C1 segment of cervical spinal cord (tissue), 14 donors: ENCODE measurements around the gene LRRC18.
A peak's percentile ranks its signal among the peaks of the same experiment; 100 is the strongest.

ENCODE experiments used
- DNase-seq, 14 donors: peaks; one replicate each; lab custom pipeline; 2025; lab: John Stamatoyannopoulos, UW

The LRRC18 gene

DNA sequence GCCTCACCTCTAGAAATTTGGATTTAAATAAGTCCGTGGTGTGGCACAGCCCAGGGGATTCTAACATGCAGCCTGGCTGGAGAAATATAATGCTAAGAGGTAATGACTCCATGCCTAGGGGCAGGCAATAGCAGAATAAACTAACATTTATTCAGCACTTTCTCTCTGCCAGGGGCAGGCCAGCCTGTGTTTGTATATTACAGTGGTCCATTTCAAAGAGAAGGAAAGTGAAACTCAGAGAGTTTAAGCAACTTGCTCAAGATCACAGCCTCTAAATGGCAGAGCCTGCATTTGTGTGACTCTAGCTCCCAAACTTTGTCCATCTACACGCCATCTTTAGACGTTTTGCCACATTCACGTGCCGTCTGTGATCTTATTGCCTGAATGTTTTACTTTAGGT, 6.7 kb upstream of the LRRC18 start:
- DNase-seq, result no peak

DNA sequence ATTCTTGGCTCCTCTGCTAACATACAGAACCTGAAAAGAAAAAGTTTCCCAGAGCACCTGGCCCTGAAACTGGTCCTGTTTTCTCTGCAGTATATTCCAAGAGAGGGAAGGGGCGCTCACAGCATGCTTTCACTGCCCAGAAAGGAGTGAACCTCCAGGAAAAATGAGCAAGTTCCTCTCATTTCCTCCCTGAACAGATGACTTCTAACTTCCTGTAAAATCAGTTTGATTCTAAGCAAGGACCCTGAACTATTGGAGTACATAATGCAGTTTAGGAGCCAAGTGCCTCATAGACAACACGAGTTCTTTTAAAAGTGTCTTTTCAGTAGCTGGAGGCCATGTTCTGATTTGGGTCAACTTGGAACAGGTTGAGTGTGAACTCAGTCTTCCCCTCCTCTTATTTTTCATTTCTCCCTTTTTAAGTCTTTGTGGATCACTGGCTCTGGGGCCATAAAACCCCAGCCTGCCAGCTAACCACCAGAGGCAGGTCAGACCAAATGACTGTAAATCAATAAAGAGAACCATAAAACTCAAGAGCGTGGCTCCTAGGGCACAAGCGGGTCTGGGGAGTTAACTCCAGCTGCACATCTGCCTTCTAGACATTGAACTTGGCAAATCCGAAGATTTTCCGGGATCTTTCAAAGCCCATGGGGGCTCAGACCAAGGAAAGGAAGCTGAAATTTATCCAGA, 5.9 kb upstream of the LRRC18 start:
- DNase-seq, result no peak

DNA sequence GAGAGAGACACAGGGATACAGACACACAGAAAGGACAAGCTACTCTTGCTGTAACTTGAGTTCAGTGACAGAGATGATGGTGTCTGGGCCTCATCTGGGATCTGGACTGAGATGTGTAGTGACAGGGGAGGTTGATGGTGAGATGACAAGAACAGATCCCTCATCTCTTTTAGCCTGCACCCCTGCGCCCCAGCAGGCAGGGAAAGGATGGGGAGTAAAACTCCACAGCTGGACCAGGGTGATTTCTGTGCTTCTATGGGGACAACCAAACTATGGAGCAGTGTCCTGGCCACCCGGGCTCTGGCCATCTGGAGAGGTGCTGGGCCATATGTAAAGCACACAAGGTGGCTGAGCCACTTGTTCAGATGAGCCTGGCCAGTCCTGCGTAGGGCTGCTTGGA, 4.5 kb upstream of the LRRC18 start:
- DNase-seq, result no peak

DNA sequence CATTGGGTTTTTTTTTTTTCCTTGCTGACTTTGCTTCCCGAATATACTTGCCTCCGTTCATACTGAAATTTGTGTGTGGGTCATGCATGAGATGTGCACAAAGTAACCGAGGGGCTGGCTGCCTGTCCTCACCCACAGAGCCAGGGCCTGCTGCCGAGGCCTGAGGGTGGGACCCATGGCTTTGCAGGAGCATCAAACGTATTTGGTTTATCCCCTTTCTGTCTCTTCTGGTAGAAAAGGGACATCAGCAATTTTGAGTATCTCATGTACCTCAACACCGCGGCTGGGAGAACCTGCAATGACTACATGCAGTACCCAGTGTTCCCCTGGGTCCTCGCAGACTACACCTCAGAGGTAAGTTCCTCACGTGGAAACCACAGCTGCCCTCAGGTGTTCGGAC, 3.5 kb upstream of the LRRC18 start:
- no peak for DNase-seq

DNA sequence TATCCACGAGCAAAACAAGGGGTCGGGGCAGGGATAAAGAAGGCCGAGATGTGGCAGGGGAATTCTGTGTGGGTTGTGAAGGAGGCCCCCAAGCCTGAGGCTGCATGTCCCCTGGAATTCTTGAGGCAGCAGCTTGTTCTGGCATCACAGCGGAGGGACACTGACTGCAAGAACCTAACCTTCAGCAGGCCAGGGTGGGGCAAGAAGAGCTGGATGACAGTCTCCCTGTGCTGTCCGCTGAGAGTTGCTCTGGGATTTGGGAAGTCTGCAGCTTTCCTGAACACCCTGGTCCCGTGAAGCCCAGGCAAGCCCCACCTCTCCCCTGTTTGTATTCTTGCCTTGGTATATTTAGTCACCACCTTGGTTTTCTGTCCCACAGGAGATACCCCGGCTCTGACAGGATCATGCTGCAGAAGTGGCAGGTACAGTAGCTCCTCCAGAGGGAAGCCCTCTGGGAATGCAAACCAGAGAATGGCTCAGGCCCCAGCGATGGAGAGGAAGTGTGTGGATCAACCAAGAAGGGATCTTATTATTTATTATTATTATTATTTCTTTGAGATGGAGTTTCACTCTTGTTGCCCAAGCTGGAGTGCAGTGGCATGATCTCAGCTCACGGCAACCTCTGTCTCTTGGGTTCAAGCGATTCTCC, 1.9 kb upstream of the LRRC18 start:
- no peak for DNase-seq

DNA sequence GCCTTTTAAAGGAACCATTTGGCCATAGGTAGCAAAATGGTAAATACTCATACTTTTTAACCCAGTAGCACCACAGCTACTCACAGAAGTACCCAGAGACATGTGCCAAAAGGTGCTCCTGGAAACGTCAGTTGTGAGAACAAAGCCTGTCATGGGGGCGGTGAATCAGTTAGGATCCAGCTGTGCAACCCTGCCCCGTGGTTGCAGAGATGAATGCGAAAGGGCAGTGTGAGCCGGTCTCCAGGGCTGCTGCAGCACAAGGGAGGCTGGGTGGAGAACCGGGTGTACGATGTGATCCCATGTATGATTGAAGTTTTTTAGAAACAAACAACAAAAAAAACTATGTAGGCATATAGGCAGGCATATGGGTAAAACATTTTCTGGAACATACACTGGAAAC, 1.3 kb upstream of the LRRC18 start:
- DNase-seq, result no peak

DNA sequence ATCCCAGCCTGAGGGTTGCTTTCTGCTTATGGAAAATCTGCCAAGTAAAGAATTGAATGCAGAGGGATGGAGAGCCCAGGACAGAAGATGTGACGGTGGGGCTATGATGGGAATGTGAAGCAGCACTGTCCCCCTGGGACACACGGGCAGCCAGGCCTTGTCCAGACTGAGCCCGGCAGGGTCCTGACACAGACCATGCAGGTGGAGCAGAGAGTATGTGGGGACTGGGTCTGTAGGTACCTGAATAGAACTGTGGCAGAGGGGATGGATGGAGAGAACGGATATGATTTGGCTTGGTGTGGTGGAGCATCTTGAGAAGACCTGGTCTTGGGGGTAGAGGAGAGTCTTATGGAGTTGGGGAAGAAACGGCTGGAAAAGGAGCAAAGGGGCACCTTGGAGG, 732 bp upstream of the LRRC18 start:
- DNase-seq, result no peak

DNA sequence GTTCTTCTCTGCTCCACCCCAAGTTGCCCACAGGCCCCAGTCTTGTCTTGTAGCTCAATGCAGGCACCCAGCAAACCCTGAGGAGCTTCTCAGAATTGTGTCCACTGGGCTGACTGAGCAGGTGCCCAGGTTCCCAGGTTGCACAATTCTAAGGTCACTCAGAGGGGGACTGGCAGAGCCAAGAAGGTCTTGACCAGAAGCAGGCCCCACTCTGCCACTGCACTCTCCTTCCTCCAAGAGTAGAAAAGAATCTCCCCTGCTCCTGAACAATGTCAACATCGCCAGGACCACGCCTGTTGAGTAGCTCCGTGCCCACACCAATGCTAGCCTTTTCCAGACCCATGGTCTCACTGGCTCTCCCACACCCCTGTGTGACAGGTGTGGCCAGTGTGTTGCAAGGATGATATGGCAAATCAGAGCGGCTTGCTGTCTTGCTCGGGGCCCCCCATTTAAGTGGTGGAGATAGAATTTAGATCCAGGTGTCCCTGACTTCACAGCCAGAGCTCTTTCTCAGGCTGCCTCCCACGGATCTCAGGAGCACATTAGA, 577 bp downstream of the LRRC18 start:
- DNase-seq, result no peak

DNA sequence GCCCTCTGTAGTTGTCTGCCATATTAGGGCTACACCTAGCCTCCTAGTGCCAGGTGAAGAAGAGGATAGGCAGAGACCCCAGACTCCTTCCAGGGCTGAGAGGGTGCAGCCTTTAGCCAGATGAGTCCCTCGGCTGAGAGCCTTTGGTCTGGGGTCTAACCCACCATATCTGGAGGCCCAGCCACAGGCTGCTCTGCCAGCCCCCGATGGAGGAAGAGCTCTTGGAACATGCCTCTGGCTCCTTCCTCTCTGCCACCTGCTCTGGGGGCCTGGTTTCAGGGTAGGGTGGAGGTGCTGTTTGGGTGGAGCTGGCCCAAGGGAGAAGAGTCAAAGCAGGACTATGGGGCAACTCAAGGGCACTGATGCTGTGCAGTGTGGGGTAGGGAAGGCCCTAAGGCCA, 1.4 kb downstream of the LRRC18 start:
- no peak for DNase-seq

DNA sequence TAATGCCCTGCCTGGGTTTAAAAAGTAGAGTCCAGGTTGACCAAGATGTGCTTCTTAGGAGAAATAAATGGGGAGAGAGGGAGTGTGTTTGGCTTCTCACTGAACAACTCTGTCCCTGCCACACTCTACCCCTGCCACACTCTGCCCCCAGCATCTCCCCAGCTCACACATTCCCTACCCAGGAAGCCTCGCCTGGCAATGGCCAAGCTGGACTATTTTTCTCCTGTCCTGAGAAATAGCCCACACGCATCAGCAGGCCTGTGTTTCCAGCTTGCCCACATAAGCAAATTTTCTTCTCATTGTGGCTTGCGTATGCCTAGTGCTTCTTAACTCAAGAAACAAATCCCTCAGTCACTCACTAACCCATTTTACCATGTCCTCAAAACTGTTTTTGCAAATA, 1.8 kb downstream of the LRRC18 start:
- no peak for DNase-seq

DNA sequence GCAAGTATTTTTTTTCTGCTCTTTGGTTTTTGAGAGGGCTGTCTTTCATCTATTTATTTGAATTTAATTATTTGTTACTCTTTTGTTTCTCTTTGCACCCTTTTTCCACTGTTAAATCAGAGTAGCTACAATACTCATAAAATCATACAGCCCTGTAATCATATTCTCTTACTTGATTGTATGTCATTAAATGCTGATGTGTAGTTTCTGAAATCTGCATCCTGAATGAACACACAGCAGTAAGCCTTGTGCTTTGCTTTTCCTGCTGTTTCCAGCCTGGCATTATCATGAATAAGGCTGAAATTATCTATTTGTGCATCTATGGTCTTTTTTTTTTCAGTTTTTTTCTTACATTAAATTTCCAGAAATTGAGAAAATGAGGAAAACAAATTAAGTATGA, 4.1 kb downstream of the LRRC18 start:
- DNase-seq, result no peak

DNA sequence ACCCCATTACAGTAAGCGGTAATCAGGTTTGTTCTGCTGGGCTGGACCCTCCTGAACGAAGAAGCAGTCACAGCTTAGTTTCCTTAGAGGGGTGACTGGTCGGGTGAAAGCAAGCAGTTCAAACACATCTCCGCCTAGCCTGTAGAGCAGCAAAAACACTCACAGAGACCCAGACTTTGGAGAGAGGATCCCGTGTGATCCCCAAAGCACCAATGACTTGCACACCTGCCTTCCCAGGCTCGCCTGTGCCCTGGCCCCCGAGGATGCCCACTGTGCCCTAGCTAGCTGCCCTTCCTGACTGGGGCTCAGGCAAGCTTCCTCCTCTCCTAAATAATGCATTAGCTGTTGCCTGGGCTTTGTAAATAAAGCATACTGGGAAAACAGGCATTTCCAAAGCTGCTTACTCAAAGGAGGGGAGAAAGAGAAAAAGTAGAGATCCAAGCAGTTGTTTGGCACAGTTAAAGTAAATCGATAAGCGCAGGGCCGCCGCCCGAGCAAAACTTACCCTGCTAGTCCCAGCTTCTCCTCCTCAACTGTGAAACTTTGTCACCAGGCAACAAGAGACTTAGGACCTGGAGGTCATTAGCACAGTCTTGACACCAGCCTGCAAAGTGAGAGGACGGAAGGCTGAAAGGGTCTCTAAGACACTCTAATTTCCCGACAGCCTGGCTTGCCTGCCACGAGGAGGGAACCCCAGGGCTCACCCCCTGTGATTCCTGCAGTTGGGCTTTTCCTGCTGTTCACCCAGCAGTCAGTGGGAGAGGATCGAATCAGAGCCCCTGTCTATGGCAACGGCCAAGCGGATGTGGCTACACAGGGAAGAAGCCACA, 4.8 kb downstream of the LRRC18 start:
- DNase-seq, result no peak

DNA sequence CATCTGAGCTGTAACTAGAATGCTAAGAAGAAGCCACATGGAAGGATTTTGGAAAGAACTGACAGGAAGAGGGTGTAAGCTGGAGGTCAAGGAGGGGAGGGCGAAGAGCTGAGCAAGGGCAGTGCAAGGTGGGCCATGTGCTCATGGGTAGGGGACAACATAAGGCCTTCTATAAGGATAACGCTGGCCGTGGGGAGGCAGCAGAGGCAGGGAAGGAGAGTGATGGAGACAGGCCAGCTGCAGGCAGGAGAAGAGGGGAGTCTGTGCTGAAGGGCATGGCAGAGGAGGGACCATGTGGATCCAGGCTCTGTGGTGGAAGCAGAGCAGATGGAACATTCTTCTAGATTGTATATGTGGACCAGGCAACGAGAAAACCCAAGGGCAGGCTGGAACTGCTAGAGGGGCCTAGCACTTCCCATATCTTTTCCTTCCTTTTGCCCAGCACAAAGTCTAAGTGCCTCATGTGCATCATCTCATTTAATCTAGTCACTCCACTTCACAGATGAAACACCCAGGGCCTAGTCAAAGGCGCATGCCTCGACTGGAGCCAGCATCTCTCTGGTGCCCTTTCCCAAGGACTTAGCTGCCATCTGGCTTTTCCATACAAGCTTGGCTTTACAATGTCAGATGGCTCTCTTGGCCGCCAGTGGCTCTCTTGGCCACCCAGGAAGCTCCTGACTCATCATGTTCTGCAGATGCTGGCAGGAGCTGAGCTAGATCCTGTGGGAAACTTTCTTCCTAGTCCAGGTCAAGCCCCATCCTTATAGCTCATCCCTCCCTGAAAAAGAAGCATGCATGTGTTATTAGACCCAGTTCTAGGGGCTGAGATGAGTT, 6.6 kb downstream of the LRRC18 start:
- DNase-seq, result peak in 1 of 14 donors; percentile 15

DNA sequence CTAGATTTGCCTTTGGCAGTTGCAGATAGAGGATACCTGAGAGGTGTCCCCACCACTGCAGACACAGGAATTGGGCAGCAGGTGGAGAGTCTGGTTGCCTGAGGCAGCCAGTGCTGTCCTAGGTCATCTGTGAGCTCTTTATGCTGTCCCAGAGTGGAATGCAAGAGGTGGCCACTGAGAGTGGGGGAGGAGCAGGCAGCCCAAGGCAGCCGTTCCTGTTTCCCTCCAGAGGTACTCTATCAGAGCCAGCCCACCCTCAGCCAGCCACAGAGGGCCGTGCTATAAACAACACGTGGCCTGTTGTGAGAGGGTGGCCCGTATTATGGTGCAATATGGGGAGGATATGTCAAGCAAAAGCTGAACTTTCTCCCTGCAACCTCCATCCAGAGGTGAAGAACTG, 8.5 kb downstream of the LRRC18 start:
- no peak for DNase-seq

DNA sequence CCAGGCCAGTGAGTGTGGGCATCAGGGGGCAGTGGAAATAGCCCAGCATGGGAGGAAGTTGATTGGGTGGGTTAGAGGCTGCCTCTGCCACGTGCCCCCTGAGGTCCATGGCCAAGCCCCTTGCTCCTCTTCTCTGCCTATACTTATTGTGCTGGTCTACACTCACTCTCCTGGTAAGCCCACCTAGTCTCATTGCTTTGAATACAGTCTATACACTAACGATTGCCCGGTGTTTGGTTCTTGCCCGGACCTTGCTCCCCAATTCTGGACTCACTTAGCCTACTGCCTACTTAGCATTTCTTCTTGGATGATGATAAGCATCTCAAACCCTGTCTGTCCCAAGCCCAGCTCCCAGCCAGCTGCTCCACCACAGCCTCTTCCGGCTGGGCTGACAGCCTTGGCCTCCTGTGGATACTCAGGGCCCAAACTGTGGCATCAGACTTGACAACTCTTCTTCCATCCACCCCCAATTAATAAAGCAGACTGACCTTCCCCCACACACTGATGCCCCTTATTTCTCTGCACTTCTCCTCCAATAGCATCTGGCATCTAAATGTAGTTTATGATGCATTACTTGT, 10.1 kb downstream of the LRRC18 start:
- DNase-seq, result no peak

DNA sequence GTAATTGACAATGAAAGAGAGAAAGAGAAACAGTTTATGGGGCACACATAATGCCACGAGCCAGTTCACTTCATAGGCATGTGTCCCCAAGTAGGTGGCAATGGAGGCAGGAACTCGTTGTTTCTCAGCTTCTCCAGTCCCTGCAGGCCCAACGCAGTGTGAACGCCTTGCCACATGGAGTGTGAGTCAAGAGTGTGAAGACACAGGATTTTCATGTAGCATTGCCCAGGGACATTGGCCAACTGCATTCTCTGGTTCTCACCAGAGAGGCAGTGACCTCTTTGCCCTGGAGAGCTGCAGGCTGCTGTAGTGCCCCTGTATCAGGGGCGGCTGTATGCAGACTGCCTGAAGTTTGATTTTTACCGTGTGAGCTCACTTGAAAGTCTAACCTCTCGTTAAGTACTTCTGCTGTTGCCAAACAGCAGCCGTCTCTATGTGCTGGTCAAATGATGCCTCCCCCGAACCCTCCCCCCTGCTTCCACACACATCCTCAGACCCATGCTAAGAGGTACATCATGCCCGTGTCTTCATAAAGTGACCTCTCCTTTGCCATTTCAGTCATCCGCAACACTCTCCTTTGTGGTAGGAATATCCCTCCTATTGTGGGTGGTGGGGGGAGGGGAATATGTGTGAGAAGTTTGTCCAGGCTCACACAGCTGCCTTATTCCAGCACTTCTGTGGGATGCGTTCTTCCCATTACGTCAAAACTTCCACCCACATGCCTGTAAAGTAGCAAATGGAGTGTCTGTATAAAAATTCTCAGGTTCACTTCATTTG, 12.7 kb downstream of the LRRC18 start:
- no peak for DNase-seq

DNA sequence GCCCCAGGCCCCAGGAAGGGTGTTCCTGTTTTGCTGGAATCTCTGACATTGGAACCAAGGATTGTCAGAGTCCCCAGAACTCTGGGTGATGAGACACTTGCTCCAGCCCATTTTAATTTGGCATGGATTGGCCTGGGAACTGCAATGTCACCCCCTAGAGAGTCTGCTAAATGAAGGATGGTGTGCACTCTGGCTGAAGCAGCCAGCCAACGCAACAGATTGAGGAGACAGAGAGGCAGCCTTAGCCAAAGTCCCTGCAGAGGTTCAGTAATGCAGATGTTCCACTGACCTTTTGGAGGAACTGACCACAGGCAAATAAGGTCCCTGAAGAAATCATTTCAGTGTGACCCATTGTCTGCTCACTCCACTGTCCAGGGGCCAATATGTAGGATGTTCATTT, 13.4 kb downstream of the LRRC18 start:
- DNase-seq, result no peak

DNA sequence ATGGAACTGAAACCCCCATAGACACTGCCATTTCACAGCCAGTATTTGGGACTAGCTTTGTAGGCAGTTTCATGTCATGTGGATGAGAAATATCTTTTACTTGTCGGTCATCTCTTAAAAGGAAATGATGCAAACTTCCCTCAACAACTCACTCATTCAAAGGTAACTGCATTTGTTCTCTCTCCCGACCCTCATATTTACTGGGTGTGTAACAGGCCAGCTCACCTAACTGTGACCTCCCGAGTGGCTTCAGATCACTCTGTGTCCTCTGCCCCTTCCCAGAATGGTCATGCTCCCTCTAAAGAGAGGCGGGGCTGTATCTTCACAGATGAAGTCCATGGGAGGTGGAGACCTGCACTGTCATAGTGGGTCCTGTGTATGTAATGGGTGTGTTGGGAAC, 14.7 kb downstream of the LRRC18 start:
- DNase-seq, result no peak

DNA sequence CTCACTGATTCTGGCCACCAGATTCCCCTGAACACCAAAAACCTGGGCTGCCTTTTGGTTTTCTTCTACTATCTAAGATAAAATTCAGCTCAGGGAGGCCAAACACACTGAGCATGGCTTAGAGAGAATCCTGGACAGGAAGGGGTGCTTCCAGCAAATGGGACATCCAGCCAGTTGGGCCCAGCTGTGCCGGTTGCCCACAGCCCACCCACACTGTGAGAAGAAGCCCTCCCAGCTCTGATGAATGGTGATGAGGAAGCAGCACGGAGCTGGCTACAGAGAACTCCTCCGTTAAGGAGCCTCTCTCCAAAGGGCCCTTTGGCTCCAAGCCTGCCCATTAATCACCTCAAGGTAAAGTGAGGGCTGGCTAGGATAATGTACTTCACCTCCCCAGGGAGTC, 15.9 kb downstream of the LRRC18 start:
- no peak for DNase-seq

DNA sequence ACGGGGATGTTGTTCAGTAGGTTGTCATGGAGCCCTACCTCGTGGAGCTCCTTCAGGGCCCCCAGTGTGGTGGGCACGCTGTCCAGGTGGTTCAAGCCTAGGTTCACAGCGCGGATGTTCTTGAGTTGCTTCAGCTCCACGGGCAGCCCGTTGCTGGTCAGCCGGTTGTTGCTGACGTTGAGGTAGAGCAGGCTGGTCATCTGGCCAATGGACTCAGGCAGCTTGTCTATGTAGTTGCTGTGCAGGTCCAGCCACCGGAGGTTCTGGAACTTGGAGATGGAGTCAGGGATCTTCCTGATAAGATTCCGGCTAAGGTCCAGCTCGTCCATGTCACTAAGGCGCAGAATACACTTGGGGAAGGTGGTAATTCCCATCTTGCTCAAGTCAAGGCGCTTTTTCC, 26.0 kb downstream of the LRRC18 start:
- DNase-seq, result no peak

DNA sequence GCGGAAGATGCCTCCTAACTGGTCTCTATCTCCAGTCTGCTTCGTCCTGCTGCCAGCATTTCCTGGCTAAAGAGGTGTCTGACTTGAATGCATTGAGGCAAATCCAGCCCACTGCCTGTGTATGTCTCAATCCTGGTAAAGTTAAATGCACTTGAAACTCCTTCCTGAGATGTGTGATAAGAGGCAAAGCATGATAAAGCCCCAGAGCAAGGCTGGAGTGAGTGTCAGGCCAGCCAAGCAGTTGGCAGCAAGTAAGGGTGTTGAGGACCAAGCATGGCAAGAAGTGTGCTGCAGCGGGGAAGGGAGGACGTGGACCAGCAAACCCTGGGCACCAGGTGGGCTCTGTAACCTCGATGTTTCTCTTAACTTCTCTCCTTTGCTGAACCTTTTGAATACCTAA, 29.1 kb downstream of the LRRC18 start:
- DNase-seq, result no peak
